Right lobe of liver (tissue), 4 donors: Measurements from ENCODE around the gene TCEAL1.

Experiments
- POLR2A ChIP-seq: fragments of 450-650 bp; IDR thresholded peaks from one replicate; pipeline ENCODE4 v1.6.1; 2017; ENCODE audit warnings: antibody characterized with exemption, mild to moderate bottlenecking
- TF ChIP-seq, protein P1 (sequence below), 4 donors: fragments of 200-600 bp in 3 of 4; fragments of 450-650 bp in 1 of 4; IDR thresholded peaks; one replicate each; pipeline versions ENCODE4 v1.5.1 to v1.8.0; 2016 to 2022; ENCODE audit warnings: antibody characterized with exemption in 4 of 4, mild to moderate bottlenecking in 2 of 4
- donor health status: DM: no; HTN: no; CAD: no.
- donor health status: DM: no; HTN: no; CAD: no.
- donor health status: DM: no; HTN: yes; CAD: no.

DNA sequence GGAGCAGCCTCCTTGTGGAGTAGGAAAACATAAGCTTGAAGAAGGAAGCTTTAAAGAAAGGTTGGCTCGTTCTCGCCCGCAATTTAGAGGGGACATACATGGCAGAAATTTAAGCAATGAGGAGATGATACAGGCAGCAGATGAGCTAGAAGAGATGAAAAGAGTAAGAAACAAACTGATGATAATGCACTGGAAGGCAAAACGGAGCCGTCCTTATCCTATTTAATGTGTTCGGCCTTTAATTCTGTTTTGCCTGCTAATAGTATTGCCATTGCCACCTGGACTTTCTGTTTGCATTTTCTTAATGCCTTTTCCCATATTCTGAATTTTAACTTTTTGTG, 1.4 kb downstream of the TCEAL1 start:
- TF ChIP-seq, protein P1, sequence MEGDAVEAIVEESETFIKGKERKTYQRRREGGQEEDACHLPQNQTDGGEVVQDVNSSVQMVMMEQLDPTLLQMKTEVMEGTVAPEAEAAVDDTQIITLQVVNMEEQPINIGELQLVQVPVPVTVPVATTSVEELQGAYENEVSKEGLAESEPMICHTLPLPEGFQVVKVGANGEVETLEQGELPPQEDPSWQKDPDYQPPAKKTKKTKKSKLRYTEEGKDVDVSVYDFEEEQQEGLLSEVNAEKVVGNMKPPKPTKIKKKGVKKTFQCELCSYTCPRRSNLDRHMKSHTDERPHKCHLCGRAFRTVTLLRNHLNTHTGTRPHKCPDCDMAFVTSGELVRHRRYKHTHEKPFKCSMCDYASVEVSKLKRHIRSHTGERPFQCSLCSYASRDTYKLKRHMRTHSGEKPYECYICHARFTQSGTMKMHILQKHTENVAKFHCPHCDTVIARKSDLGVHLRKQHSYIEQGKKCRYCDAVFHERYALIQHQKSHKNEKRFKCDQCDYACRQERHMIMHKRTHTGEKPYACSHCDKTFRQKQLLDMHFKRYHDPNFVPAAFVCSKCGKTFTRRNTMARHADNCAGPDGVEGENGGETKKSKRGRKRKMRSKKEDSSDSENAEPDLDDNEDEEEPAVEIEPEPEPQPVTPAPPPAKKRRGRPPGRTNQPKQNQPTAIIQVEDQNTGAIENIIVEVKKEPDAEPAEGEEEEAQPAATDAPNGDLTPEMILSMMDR (IDR thresholded peaks at IDR 0.05) = no peak
- TF ChIP-seq POLR2A = no peak
